ENCODE results near the gene TBC1D2. TPM values are rescaled to one million over a fixed set of nuclear protein-coding genes. Genes with fewer than 3 reads are reported as not detected.

TBC1D2 gene, protein sequence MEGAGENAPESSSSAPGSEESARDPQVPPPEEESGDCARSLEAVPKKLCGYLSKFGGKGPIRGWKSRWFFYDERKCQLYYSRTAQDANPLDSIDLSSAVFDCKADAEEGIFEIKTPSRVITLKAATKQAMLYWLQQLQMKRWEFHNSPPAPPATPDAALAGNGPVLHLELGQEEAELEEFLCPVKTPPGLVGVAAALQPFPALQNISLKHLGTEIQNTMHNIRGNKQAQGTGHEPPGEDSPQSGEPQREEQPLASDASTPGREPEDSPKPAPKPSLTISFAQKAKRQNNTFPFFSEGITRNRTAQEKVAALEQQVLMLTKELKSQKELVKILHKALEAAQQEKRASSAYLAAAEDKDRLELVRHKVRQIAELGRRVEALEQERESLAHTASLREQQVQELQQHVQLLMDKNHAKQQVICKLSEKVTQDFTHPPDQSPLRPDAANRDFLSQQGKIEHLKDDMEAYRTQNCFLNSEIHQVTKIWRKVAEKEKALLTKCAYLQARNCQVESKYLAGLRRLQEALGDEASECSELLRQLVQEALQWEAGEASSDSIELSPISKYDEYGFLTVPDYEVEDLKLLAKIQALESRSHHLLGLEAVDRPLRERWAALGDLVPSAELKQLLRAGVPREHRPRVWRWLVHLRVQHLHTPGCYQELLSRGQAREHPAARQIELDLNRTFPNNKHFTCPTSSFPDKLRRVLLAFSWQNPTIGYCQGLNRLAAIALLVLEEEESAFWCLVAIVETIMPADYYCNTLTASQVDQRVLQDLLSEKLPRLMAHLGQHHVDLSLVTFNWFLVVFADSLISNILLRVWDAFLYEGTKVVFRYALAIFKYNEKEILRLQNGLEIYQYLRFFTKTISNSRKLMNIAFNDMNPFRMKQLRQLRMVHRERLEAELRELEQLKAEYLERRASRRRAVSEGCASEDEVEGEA
- 1 to 10 TPM; 1.5 TPM for total RNA-seq

DNA sequence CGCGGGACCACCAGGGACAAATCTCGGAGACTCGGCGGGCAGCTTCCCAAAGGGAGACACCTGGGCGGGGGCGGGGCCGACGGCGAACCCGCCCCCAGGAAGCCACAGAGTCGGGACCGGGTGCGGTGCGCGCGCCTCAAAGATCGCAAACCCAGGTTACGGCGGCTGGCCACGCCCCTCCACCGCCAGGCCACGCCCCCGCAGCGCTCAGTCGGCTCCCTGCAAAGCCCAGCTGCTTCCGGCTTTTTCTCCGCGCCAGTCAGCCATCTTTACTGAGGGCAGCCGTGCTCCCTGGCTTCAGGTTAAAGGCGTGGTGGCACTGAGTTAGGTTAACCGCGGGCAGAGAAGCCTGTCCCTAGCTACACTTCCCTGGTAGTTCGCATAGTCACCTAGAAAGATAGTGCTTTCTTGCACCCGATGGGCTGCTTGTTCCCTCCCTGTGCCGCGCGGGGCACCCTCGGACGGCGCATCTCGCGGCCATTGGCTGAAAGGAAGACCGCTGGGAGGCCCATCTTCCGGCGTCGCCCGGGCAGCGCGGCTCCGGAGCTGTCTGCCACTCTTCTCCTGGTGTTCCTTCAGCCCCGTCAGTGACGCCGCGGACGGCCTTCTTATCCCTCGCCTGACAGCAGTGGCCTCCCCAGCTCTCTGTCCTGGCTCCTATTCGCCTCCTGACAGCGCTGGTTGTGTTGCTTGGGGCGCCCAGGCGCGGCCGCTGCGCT, at the start of gene TBC1D2:
TSS of gene TBC1D2 (minus strand) at position 72 of the 719 bp plus-strand sequence. CDS start 108 bp downstream, outside the sequence.
- DNase-seq, result peak; percentile 97
- peak within 1 kb of the TSS; percentile 97 for H3K27ac Mint-ChIP-seq
- H3K36me3 Mint-ChIP-seq (ENCODE audit: low read depth), result no peaks in the 10 kb centered on the region
- TF ChIP-seq, protein P1, sequence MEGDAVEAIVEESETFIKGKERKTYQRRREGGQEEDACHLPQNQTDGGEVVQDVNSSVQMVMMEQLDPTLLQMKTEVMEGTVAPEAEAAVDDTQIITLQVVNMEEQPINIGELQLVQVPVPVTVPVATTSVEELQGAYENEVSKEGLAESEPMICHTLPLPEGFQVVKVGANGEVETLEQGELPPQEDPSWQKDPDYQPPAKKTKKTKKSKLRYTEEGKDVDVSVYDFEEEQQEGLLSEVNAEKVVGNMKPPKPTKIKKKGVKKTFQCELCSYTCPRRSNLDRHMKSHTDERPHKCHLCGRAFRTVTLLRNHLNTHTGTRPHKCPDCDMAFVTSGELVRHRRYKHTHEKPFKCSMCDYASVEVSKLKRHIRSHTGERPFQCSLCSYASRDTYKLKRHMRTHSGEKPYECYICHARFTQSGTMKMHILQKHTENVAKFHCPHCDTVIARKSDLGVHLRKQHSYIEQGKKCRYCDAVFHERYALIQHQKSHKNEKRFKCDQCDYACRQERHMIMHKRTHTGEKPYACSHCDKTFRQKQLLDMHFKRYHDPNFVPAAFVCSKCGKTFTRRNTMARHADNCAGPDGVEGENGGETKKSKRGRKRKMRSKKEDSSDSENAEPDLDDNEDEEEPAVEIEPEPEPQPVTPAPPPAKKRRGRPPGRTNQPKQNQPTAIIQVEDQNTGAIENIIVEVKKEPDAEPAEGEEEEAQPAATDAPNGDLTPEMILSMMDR (IDR thresholded peaks at IDR 0.05), result peak; percentile 18
- CTCF ChIA-PET, result interaction anchor here (0.6 to 2.7 kb wide), 22 partner anchors 8 to 333 kb away, joined by 3 to 19 read pairs (median 4); partner anchors contain the start of genes TRIM14 and TRMO
- ATAC-seq, result peak; percentile 93
- H3K27me3 Mint-ChIP-seq, result no peaks in the 10 kb centered on the region
- H3K4me1 Mint-ChIP-seq (ENCODE audit: low read depth), result peaks cover 16% of the 10 kb centered on the region
- POLR2A ChIA-PET, result interaction anchor here (0.6 to 2.8 kb wide), 23 partner anchors 15 to 552 kb away, joined by 3 to 14 read pairs (median 3); partner anchors contain the start of genes ANP32B, CORO2A, NANS and TRIM14
- intact Hi-C loops (cut with micrococcal nuclease), result loop anchor here (5.0 kb wide), 1 partner anchor 333 kb away; the partner anchor contains the start of gene TRMO
- H3K9me3 Mint-ChIP-seq, result no peaks in the 10 kb centered on the region
- peak within 1 kb of the TSS; percentile 85 for H3K4me3 Mint-ChIP-seq

DNA sequence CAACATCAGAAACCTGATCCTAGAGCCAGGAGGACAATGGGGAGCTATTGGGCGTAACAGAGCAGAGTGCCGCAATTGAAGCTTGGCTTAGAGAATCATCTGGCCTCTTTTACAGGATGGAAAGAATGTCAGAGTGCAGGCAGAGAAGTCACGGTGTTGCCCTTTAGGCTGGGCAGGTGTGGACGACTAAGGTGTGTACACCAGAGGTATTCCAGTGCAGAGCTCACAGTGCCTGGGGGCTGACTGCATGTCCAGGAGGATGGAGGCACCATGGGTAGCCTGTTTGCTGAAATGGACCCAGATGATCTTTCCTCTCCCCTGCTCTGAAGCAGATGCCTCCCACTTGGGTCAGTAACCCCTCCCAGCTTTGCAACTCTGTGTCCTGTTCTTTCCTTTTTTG, 48.9 kb upstream of the TBC1D2 start:
- no peak overlapping the region for H3K27ac Mint-ChIP-seq
- H3K9me3 Mint-ChIP-seq, result no peaks in the 10 kb centered on the region
- H3K27me3 Mint-ChIP-seq, result no peaks in the 10 kb centered on the region
- DNase-seq, result no peak
- ChIA-PET POLR2A (no interaction called here), CTCF (interaction anchor here (1.0 to 1.6 kb wide), 2 partner anchors 10 to 11 kb away, joined by 3 to 5 read pairs; no protein-coding TSS in a partner anchor)
- ATAC-seq, result no peak
- TF ChIP-seq, protein P1 (IDR thresholded peaks at IDR 0.05), result no peak
- intact Hi-C loops (cut with micrococcal nuclease), result no loop called here
- H3K4me3 Mint-ChIP-seq, result no peak overlapping the region
- no peaks in the 10 kb centered on the region for H3K36me3 Mint-ChIP-seq (ENCODE audit: low read depth)
- H3K4me1 Mint-ChIP-seq (ENCODE audit: low read depth), result no peaks in the 10 kb centered on the region

DNA sequence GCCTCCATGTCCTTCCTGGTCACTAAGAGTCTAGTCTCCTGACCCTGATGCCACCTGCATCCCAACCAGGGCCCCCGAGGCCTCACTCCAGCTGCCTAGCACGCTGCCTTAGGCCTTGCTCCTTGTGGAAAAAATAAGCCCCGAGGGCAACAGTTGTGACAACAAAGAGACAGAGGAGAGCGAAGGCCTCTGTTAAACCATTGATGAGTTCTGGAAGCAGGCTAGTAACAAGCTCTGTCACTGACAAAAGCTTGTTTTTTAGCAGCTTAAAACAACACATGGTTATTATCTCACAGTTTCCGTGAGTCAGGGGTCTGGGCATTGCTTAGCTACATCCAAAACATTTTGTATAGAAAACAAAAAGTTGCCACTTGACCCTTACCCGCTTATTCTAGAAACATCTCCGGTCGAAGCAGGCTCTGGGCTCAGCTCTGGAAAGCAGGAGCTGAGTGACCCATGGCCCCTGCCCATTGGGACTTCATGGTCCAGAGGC, 48.2 kb upstream of the TBC1D2 start:
- Mint-ChIP-seq H3K4me3 (no peak overlapping the region), H3K27me3 (peaks cover 1% of the 10 kb centered on the region), H3K9me3 (no peaks in the 10 kb centered on the region), H3K27ac (no peak overlapping the region), H3K4me1 (ENCODE audit: low read depth) (no peaks in the 10 kb centered on the region), H3K36me3 (ENCODE audit: low read depth) (no peaks in the 10 kb centered on the region)
- intact Hi-C loops (cut with micrococcal nuclease), result no loop called here
- no peak for ATAC-seq
- no peak for DNase-seq
- TF ChIP-seq, protein P1 (IDR thresholded peaks at IDR 0.05), result no peak
- ChIA-PET CTCF (interaction anchor here (1.0 to 1.6 kb wide), 3 partner anchors 11 to 473 kb away, joined by 3 to 5 read pairs (median 3); no protein-coding TSS in a partner anchor), POLR2A (no interaction called here)

GRCh38 chr9:98302938-98303632, 47.6 kb upstream of the TBC1D2 start:
- no peak overlapping the region for H3K27ac Mint-ChIP-seq
- intact Hi-C loops (cut with micrococcal nuclease), result no loop called here
- no peak for DNase-seq
- no peaks in the 10 kb centered on the region for H3K4me1 Mint-ChIP-seq (ENCODE audit: low read depth)
- ATAC-seq, result no peak
- no peaks in the 10 kb centered on the region for H3K9me3 Mint-ChIP-seq
- TF ChIP-seq, protein P1 (IDR thresholded peaks at IDR 0.05), result no peak
- H3K36me3 Mint-ChIP-seq (ENCODE audit: low read depth), result no peaks in the 10 kb centered on the region
- ChIA-PET CTCF (interaction anchor here (1.3 to 1.6 kb wide), 2 partner anchors 13 to 473 kb away, joined by 3 to 5 read pairs; no protein-coding TSS in a partner anchor), POLR2A (no interaction called here)
- H3K4me3 Mint-ChIP-seq, result no peak overlapping the region
- peaks cover 2% of the 10 kb centered on the region for H3K27me3 Mint-ChIP-seq

Data from activated CD8-positive, alpha-beta T cell treated with anti-CD3 and anti-CD28 coated beads for 36 hours (primary cell).